NCI-H146 treated with DMSO at 0.1 percent for 48 hours (cell line): ENCODE results near the gene CISD2.
"Not testable (repeated sequence)": the region's sequence is repeated elsewhere in the genome, so short reads cannot be mapped to it uniquely, and the experiment has no call there.

Source experiments
- DNase-seq: peaks from one replicate; lab custom pipeline; 2025; ENCODE audit not compliant: unreplicated experiment; lab: John Stamatoyannopoulos, UW

Gene CISD2

DNA sequence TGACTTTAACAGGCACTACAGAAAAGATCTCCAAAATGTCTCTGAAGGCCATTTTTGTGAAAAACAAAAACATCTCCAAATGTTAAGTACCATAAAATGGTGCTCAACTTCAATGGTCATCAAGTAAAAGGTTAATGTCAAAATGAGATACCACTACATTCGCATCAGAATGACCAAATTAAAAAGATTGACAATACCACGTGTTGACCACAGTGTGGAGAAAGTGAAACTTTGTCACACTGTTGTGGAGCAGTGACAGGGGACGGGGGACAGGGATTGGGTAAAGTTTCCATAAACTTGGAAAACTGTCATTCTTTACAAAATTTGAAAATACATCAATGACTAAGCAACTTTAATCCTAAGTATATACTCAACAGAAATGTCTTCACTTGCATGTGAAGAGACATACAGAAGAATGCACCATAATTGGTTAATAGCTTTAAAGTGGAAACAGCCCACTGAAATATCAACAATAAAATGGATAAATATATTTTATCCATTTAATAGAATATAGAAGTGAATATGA lies 19.1 kb upstream of the CISD2 start:
- no peak for DNase-seq

- DNase-seq: no peak
These were observed 18.4 kb upstream of the CISD2 start for GRCh38 chr4:102850370-102850769.

GRCh38 chr4:102858828-102859464 lies 9.8 kb upstream of the CISD2 start:
- no peak for DNase-seq

DNA sequence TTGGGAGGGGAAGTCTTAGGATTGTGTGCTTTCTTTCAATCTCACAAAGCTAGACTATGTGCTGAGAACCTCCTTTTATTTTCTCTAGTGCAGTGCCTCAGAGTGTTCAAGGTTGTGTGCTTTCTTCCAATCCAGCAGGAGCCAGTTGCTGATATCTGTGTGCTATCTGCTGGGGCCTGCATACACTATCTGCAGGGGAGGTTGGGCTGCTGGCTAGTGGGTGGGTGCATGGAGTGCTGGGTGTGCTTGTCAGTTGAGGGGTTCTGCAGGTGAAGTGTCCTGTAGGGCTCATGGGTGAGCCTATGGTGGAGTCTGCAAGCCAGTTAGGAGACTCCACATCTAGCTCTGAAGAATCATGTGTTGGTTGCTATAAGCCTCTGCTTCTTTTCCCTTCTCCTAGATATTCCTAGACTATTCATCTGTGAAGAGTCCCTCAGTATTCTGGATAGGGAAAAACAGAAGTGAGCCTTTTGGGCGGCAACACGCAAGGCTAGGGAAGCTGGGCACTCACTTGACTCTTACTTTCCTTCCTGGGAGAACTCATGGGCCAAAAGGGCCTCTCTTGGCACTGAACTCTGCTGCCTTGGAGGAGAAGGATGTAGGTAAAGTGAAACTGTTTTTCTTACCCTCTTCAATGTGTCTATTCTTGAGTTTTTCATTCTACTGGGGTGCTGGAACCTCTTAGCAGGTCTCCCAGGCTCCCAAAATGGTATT lies 8.0 kb upstream of the CISD2 start:
- no peak for DNase-seq

GRCh38 chr4:102862016-102862415 lies 6.8 kb upstream of the CISD2 start:
- DNase-seq: no peak

- no peak for DNase-seq
These were observed 6.0 kb upstream of the CISD2 start for GRCh38 chr4:102862747-102863146.

DNA sequence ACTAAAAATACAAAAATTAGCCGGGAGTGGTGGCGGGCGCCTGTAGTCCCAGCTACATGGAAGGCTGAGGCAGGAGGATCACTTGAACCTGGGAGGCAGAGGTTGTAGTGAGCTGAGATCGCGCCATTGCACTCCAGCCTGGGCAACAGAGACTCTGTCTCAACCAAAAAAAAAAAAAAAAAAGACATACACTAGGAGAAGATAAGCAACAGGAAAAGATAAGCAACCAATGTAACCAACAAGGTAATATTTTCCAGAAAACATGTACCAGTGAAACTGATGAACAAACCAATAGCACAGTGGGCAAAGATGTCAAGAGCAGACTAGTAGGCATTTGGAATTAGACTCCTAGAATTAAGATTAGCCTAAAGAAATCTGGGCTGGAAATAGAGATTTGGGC lies 3.5 kb upstream of the CISD2 start:
- not testable (repeated sequence) for DNase-seq

- no peak for DNase-seq
These were observed 1.3 kb upstream of the CISD2 start for GRCh38 chr4:102867278-102868152.

GRCh38 chr4:102868153-102868780 lies 525 bp upstream of the CISD2 start:
- DNase-seq: no peak

DNA sequence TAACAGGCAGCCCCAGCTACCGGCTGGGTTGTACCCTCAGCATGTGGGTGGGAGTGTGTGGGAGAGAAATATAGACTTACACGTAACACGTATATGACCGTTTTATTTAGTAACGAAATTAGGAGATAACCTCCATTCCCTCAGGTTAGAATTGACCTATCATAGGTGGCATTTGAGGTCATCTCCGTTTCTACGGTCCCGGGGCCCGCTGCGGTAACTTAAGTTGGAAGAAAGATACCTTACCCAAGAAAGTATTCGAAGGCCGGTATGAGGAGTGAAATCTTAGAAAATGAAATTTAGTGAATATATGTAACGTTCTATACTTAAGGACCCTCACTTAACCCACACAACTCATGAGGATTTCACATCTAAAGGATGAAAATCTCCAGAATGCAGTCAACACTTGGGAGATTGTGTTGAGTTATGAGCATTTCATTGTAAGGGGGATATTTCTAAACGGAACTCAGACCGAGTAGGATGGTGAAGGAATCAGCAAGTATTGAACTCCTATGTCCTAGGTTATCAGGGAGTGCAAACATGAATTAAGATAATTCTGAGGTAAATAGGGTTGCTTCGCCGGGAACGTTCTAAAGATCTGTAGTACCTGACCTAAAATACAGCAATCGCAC lies 891 bp downstream of the CISD2 start:
- no peak for DNase-seq

DNA sequence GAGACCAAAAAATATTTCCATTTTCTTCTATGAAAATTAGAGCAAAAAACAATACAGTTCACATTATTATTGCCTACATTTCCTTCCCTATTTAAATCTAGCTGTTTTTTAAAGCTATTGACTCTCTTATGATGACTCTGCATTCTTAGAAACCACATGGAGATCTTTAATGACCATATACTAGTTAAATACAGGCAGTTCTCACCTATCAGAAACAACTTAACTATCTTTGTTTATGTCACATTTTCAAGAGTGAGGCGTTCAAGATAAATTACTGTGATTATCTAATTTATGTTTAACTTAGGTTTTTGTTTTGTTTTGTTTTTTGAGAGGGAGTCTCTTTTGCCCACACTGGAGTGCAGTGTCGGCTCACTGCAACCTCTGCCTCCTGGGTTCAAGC lies 3.0 kb downstream of the CISD2 start:
- DNase-seq: no peak

GRCh38 chr4:102877477-102878106 lies 8.8 kb downstream of the CISD2 start:
- not testable (repeated sequence) for DNase-seq

- not testable (repeated sequence) for DNase-seq
These were observed 9.6 kb downstream of the CISD2 start for GRCh38 chr4:102878349-102878748.

DNA sequence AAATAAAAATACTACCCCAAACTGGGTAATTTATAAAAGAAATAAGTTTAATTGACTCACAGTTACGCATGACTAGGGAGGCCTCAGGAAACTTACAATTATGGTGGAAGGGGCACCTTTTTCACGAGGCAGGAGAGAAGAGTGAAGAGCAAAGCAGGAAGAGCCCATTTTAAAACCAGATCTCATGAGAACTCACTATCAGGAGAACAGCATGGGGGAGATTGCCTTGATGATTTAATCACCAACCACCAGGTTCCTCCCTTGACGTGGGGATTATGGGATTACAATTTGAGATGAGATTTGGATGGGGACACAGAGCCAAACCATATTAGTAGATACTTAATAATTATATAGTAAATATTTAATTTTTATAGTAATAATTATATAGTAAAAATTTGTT lies 10.1 kb downstream of the CISD2 start:
- DNase-seq: no peak

DNA sequence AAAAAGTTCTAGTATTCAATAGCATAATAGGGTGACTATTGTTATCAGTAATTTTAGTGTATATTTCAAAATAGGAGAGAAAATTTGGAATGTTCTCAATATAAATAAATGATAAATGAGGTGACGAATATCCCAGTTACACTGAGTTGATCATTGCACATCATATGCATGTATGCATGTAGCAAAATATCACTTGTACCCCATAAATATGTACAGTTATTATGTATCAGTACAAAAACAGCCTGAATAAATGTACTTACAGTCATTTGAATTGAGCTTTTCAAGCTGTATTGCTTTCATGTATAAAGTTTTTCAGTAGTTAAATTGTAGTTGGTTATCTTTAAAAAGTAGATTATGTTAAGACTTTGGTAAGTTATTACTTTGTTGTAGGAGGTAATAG lies 12.6 kb downstream of the CISD2 start:
- DNase-seq: no peak

DNA sequence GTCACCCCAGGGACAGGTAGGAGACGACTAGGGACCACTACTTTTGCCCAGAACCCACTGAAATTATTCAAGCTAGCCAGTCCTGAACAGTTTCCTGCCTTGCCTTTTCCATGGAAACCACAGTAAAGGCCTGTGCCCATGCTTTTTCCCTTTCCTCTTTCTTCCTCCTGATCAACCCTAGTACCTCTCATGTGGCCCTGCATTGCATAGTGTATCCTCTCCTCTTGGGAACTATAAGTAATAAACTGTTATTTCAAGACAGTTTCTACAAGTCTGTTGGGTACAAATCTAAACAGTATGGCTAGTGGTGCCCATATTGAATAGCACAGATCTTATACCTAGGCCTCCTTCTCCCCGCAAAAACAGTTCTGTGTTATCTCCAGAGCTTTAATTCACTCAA lies 14.5 kb downstream of the CISD2 start:
- no peak for DNase-seq

DNA sequence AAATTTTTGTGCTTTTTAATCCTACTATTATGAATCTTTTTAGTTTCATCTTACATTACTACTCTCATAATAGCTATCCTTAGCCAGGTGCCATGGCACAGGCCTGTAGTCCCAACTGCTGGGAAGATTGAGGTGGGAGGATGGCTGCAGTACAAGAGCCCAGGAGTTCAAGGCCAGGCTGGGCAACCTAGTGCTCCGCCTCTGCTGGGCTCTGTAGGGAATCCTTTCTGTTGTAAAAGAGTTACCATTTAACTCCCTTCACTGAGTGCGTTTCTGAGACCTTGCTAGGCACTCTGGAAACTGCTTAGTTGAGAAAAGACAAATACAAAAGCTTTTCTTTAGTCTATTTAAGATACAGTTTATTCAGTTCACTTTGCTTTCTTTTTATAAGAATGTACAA lies 19.8 kb downstream of the CISD2 start:
- DNase-seq: not testable (repeated sequence)

DNA sequence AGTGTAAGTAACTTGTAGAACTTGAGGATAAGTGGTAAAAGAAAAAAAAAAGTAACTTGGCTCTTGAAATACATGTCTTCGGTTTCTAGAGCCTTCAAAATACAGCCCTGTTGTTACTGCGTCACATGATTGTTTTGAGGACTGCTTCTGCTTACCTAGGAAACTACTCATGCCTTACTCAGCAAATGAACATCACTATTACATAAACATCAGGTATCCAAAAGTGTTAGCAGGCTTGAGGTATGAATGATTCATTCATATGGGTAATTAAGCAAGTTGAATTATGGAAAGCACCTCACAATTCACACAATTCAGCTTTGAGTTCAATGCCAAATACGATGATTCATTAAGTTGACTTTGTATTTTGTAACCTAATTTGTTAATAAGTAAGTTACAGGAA lies 21.1 kb downstream of the CISD2 start:
- DNase-seq: not testable (repeated sequence)

DNA sequence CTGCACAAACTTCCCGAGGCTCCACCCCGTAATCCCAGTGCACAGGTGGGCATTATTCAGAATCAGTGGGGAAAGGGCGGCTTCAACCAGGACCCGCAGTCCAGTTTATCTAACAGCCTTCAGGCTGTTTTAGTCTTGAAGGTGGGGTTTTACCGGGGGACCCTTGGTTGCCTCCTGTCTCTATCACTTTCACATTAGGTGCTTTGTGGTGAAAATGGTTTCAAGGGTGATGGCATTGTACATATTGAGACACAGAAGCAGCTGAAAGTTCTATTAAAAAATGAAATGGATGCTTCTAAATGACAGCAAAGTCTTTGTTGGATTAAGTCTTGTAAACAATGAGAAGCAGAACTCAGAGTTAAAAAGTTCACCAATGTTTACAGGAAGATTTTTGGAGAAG lies 27.8 kb downstream of the CISD2 start:
- DNase-seq: not testable (repeated sequence)

- DNase-seq: not testable (repeated sequence)
These were observed 28.8 kb downstream of the CISD2 start for GRCh38 chr4:102897610-102898009.
